ENCODE measurements around the gene SCCPDH.
"Not testable (repeated sequence)": the region's sequence is repeated elsewhere in the genome, so short reads cannot be mapped to it uniquely, and the experiment has no call there.

Gene SCCPDH

GRCh38 chr1:246805135-246805716 lies 81.0 kb downstream of the SCCPDH start:
- DNase-seq (ENCODE audit: extremely low read depth, low read depth), result no peak
- TF ChIP-seq CTCF (IDR thresholded peaks at IDR 0.05; ENCODE audit: low read depth, low read length), result no peak

DNA sequence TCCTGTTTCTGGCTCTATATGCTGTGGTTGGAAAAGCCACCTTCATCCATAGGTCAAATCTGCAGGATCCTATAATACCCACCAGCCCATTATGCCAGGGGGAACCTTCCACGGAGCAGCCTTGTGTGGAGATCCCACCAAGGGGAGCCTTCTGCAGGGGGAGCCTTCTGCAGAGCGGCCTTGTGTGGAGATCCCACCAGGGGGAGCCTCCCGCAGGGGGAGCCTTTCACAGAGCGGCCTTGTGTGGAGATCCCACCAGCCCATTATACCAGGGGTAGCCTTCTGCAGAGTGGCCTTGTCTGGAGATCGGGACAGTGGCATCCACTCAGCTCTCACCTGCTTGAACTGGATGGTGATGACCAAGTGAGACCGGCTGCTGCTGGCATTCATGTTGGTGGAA lies 85.3 kb downstream of the SCCPDH start:
- no peak for TF ChIP-seq CTCF (IDR thresholded peaks at IDR 0.05; ENCODE audit: low read depth, low read length)

DNA sequence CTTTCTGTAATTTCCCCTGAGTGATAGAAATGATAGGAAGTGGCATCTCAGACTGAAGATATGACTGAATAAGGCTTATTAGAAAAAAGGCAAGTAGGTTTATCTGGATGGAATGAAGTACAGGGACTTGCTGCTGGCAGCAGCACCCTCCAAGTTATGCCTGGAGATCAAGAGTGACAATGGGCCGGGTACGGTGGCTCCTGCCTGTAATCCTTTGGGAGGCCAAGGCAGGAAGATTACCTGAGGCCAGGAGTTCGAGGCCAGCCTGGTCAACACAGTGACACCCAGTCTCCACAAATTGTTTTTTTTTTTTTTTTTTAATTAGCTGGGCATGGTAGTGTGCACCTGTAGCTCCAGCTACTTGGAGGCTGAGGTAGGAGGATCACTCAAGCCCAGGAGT lies 87.8 kb downstream of the SCCPDH start:
- no peak for DNase-seq (ENCODE audit: extremely low read depth, low read depth)
- TF ChIP-seq CTCF (IDR thresholded peaks at IDR 0.05; ENCODE audit: low read depth, low read length), result no peak

More for the DNA sequence above, 85.3 kb downstream of the SCCPDH start:
- no peak for DNase-seq (ENCODE audit: extremely low read depth, low read depth)

- DNase-seq (ENCODE audit: extremely low read depth, low read depth), result not testable (repeated sequence)
These were observed 89.1 kb downstream of the SCCPDH start for GRCh38 chr1:246813325-246813724.

DNA sequence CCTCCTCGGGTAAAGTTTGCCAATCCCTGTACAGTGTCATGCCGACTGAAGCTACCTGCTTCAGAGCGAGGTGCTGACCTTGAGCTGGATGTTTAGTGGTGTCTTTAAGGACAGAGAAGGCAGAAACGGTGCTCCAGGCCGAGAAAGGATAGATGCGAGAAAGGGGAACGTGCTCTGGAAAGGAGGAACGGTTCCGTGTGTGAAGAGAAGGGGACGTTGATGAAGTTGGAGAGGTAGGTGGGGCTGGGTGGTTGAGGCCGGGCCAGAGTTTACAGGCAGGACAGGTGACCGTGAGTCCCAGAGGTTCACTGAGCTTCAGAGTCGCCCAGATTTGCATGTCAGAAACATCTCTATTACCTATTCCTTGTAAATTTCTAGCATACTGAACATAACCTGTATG lies 90.7 kb downstream of the SCCPDH start:
- no peak for TF ChIP-seq CTCF (IDR thresholded peaks at IDR 0.05; ENCODE audit: low read depth, low read length)
- no peak for DNase-seq (ENCODE audit: extremely low read depth, low read depth)

- DNase-seq (ENCODE audit: extremely low read depth, low read depth), result no peak
- no peak for TF ChIP-seq CTCF (IDR thresholded peaks at IDR 0.05; ENCODE audit: low read depth, low read length)
These were observed 91.6 kb downstream of the SCCPDH start for GRCh38 chr1:246815693-246816270.

All from AG09319 (cell line).